ENCODE results near the gene SEMA3G.

Gene SEMA3G

DNA sequence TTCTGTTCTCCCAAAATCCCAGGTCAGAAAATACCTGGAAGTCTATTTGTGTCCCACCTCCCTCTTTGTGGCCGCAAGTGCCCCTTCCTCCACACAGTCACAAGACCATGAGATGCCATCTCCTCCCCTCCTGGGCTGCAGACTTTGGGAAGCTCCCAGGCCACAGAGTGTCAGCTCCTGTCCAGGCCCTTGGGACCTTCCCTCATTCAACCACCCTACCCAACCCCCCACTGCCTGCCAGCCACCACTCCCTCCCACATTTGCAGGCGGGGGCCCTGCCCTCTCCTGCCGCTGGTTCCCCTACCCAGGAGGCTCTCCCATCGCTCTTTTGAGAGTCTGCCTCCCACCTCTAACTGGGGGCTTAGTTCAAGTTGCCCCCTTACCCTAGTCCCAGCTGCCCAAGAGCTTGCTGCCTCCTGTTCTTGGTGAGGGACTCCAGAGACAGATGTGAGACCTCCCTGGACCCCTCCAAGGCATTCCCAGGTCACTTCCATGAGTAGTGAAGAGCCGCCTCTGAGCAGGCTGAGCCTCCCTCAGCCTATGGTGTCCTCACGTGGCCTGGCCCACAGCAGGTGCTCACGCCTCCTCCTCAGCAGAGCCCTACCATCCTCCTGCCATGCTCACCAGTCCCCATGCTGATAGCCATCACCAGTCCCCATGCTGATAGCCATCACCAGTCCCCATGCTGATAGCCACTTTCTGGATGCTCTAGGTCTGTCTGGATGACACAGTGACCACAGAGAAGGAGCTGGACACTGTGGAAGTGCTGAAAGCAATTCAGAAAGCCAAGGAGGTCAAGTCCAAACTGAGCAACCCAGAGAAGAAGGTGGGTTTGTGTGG is 34.4 kb upstream of the SEMA3G start:
- DNase-seq, result no peak

DNA sequence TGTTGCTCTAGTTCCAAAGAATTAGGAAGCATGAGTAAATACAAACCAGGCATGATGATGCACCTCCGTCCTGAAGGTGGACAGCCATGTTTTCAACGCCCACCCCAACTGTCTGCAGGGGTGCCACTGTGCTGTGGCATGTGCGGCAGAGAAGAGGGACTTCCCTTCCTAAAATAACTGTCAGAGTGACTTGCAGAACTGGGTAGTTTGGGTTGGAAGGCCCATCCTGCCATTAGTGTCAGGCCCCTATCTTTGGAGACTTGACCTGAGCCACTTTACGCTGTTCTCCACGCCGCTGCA is 32.8 kb upstream of the SEMA3G start:
- no peak for DNase-seq

DNA sequence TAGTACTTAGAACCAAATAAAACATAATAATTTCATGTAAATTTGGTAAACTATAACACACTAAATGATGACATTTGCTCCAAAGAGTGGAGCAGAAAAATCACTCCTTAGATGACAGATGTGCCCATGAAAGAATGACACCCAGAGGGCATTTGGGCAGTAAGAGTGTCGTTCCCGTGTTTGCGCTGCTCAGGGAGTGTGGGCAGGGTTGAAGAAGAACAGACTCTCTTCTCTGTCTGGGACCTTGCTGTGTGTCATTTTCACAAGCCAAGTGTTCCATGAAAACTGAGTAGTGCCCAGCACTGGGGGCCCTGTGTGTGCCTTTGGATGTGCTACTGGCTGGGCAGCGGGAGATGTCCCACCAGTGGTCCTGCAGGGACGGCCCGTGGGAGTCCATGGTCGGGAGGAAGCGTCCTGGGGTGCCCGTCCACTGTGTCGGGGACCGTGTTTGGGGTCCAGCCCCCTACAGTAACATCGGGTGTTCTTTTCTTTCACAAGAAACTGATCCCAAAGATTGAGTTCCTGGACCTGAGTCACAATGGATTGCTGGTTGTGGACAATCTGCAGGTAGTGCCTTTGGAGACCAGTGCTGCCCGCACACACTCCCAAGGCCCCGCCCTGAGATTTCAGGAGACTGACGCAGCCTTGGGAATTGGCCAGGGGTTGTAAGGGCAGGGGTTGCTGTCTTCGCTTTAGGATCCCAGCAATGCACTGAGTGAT is 32.3 kb upstream of the SEMA3G start:
- no peak for DNase-seq

DNA sequence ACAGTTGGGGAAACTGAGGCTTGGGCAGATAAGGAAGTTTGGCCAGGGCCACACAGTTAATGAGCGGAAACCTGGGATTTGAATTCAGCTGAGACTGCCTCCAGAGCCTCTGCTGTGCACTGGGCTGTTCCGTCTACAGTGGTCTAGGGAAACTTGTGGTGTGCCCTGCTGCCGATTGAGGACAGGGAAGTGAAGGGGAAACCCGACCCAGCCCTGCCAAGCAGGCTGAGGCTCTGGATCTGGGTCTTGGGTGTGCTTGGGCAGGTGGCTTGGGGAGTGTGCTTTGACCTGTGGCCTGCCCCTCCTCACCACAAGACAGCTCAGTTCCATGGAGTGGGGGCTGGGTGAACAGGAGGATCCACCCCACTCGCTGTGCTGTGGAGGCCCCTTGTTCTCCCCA is 28.1 kb upstream of the SEMA3G start:
- DNase-seq, result no peak

DNA sequence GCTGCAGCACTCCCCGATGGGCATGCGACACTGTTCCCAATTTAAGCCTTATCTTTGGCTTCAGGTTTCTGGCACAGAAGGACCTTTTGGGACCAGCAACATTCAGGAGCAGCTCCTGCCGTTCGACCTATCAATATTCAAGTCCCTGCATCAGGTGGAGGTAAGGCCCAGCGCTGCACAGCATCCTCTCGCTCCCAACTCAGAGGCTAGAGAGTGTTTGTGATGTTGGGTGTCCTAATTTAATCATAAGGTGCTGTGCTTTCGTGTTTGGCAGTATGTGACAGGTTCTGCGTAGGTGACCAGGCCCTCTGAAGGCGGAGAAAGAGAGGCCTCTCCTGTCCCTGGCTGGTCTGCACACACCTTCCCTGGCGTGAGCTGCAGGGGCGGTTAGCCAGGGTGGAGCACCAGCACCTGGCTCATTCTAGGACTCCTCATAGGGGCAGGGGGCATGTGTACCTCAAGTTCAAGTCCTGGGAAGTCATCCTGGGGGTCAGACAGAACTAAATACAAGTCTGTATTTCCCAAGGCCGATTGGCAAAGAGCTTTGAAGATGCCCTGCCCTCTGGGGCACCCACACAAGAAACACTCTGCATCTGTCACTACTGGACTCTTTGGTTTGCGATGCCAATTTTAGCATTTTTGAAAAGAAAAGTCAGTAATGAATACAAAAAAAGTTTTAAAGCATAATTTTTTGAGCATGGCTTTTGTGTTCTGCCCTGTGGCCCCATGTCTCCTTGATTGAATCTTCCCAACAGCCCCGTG is 27.5 kb upstream of the SEMA3G start:
- DNase-seq, result no peak

DNA sequence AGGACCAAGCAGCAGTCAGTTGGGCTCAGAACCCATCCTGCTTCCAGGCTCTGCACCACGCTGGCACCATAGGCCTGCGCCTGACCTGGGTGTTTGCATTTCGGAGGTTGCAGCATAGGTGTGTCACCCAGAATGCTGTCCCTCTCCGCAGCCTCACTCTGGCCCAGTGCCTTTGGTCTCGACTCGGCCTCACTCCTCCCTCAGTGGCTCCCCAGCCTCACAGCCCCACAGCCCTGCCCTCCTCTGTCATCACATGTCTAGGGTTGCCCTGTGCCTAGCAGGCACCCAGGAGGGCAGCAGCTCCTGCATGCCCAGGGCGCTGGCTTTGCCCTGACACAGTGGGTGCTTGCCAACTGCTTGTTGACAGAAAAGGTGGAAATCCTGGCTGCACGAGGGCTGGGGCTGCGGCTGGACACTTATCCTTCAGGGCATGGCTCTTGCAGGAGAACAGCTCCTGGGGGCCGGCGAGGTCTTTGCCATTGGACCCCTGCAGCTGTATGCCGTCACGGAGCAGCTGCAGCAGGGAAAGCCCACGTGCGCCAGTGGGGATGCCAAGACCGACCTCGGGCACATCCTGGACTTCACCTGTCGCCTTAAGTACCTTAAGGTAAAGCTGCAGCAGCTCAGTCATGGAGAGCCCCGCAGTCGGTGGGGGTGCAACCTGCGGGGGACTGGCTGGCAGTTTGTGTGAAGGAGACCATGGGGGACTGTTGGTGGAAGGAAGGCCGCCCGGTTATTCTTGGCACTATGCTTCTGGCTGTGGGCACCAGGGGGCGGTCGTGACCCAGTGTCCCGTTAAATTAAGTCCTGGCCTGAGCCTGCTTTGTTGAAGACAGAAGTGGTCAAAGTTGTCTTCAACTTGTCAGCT is 26.7 kb upstream of the SEMA3G start:
- peak; percentile 49 for DNase-seq

DNA sequence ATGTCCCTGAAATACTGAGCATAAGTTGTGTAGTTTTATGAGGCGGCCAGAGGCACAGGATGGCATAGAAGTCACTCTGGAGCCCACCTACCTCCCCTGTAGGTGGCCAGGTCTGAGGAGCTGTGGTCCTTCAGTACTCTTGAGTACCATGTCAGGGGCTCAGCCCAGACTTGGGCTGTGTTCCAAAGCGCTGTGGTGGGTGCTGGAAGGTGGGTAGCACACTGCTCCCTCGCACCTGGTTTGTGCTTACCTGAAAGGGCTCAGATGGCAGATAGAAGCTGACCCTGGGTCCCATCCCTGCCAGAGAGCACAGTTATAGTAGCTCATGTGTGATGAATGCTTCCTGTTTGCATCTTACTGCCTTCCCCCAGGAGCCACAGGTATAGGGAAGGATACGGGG is 26.0 kb upstream of the SEMA3G start:
- DNase-seq, result no peak

DNA sequence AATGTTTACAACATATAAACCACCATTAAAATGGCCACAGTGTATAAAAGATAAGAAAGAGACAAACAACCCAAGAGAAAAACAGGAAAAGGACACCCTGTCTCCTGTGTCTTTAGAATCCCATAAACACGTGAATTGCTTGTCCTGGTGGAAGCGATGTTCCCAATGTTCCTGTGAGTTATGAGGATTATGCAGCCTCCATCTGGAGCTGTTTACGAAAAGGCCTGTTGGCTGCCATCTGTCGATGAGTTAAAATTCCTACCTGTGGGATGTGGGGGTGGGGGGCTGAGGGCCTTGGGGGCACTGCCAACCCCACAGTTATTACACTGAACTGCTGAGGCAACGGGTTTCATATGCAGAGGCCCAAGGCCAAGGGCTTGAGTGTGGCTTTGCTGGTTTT is 24.1 kb upstream of the SEMA3G start:
- DNase-seq, result no peak

DNA sequence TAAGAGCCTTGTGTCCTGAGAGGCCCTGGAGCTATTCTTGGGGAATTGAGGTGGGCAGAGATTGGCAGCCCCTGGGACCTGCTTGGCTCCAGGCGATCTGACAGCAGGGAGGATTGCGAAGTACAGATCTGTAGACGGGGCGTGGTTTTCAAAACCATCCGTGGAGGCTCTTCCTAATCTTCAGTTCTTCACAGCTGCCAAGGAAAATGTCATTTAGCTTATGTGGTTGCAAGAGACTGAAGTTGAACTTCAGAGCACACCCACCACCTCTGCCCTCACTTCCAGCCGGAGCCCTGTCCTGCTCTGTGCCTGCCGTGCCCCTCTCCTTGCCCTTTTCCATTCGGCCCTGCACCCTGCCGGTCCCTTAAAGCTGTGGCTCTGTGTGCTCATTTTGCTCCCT is 23.4 kb upstream of the SEMA3G start:
- DNase-seq, result no peak

DNA sequence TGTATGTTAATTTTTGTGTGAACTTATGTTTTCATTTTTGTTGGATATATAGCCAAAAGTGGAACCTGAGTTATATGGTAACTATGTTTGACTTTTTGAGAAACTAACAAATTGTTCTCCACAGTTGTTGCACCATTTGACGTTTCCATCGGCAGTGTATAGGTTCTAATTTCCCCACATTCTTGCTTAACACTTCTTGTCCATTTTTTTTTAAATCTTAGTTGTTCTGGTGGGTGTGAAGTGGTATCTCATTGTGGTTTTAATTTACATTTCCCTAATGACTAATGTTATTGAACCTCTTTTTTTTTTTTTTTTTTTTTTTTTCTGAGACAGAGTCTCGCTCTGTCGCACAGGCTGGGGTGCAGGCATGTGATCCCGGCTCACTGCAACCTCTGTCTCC is 18.5 kb upstream of the SEMA3G start:
- no peak for DNase-seq

DNA sequence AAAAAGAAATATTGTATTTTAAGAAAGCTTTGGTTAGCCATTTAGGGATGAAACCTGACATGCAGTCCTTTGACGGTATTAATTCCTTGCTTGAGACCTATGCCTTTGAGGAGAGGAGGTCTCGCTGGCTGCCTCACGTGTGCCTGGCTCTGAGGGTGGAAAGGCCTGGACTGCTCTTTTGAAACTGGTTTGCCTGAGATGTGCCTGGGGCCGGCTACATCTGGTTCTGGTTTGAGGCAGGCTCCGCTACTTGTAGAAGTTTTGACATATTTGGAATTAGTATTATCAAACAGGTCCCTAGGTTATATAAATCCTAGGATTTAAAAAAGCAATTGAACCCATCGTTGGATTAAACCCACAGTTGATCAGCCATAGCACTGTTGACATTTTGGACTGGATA is 17.0 kb upstream of the SEMA3G start:
- DNase-seq, result no peak

DNA sequence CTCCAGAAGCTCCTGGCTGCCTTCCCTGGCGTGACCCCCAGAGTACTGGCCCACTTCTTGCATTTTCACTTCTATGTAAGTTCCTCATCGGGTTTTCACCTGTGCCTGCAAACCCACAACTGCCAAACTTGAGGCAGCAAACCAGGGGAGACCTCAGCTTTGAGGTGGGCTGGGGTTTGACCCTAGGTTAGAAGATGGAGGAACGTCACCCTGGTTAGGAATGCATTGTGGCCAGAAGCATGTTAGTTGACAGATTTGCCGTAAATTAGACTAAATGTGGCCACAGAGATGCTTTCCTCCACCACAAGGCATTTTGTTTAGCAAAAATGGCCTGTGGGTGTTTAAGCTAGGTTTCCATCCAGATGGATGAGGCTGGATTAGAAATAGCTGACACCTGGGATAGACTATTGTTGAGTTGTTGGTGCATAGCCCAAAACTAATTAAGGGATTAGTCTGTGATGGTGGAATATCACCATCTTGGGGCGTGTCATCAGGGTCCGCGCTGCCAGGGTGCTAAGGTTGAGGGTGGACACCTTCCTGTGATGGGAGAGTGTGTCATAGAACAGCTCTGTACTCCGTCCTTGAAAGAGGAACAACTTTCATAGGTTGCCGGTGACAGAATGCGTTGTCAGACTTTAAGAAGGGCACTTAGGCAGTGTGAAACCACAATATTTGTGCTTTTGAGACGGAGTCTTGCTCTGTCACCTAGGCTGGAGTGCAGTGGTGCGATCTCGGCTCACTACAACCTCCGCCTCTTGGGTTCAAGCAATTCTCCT is 14.1 kb upstream of the SEMA3G start:
- no peak for DNase-seq

DNA sequence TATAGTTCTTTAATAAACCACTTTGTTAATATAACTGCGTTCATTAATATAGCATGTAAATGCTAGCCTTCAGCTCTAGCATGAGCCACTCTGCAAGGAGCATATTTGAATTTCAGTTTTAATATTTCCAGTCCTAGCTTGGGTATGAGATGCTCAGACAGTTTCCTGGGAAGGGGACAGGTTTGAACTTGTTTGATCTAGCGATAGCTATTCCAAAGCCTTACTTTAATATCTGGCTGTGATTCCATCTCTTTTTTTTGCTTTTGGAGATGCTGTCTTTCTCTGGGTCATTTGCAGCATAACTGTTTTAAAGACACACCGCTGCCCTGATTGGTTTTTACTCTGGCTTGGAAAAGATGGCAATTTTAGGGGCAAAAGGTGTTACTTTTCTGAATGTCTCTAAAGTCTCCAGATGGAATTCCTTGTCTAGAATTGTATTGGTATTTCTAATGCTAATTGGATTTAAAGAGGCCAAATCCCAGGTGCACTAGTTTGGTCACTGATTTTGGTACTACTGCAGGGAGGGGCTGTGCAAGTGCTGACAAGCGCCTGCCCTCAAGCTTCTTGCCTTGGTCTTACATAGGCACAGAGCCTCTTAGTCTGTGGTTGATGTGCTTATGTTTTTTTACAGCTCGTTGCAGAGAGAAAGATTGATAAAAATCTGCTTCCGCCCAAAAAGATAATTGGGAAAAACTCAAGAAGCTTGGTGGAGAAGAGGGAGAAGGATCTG is 13.3 kb upstream of the SEMA3G start:
- no peak for DNase-seq

DNA sequence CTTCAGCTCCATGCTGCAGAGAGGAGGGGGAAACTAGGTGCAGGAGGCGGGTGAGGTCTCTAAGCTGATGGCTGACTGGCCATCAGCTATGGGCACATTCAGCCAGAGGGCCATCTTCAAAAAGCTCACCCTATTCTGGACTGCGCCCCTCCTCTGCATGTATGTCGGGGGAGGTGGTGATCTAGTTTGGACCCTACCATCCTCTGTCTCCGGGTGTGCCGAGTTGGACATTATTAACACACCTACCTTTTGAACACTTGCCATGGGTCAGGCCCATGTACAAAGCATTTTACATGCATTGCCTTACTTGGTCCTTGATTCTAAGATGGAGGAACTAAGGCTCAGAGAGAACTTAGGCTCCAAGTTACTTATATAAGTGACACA is 11.9 kb upstream of the SEMA3G start:
- DNase-seq, result no peak

DNA sequence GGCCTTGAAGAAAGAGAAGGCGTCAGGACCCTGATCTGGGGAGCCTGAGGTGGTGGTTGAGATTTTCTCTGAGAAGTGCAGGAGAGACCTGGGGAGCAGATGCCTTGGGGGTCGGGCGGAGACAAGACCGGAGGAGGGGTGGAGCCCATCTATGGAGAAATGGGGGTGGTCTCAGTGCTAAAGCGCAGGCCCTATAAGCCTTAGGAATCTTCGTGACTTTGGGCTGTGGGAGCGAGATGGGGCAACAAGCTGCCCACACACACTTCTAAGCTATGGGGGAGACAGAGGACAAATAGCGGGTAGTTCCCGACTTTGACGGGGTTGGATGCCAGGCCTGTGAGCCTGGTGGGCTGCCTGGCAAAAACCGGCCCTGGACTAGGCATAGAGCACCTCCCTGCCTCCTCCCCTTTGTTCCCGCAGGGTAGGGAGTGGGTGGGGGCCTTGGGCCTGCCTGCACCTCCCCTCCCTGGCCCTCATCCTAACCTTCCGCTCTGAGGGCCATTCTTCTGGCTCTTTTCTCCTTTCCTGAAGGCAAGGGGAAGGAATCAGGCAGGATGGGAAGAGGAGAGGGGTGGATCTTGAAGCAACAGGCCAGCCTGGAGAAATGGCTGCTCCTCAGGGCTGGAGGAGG is 11.4 kb upstream of the SEMA3G start:
- DNase-seq, result no peak

DNA sequence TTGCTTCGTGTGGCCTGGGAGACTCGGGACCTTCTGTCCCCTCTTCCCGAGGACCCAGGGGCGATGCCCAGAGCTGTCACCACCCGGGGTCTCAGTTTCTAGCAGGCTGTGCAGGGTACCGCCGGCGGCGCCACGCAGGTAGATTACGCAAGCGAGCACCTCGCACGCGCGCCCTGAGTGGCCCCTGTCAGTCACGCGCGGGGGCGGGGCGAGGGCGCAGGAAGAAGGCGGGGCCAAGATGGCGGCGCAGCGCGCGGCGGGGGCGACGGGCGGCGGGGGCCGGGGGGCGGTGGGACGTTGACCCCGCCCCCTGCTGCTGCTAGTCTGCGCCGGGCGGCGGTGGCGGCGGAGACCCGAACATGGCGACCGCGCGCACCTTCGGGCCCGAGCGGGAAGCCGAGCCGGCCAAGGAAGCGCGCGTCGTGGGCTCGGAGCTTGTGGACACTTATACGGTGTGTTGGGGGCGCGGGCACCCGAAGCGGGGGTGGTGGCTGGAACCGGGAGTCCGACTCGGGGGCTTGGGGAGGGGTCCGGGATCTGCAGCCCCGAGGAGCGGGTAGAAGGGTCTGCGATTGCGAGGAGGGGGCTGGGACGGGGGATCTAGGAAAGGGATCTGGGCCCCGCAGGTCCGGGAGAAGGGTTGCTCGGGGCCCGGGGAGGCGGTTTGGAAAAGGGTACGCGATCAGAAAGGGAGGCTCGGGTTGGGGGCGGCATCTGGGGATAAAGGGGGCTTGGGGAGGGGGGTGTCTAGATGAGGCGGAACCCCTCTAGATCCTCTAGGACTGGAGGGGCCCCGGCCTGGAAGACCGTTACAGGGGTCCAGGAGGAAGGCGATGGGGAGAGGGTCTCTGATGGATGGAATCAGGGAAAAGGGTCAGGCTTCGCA is 10.6 kb upstream of the SEMA3G start, which contains the start of gene NISCH:
TSS of gene NISCH (plus strand) at position 322 of the 886 bp plus-strand sequence. CDS start at position 360, 38 bp downstream.
- peak; percentile 82 for DNase-seq

DNA sequence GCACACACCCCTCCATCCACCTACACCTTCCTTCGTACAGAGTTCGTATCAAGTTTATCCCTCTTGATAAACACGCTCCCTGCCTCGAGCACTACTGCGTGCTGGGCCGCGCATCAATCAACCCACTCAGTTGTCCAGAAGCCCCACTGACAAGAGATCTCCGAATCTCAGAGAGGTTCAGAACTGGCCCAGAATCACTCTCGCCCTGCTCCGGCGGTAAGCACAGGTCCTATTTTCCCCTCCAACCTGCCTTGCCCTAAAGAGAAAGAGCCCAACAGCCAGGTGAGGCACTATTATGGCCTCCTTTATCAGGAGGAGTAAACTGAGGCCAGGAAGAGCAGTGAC is 10.0 kb upstream of the SEMA3G start:
- no peak for DNase-seq

DNA sequence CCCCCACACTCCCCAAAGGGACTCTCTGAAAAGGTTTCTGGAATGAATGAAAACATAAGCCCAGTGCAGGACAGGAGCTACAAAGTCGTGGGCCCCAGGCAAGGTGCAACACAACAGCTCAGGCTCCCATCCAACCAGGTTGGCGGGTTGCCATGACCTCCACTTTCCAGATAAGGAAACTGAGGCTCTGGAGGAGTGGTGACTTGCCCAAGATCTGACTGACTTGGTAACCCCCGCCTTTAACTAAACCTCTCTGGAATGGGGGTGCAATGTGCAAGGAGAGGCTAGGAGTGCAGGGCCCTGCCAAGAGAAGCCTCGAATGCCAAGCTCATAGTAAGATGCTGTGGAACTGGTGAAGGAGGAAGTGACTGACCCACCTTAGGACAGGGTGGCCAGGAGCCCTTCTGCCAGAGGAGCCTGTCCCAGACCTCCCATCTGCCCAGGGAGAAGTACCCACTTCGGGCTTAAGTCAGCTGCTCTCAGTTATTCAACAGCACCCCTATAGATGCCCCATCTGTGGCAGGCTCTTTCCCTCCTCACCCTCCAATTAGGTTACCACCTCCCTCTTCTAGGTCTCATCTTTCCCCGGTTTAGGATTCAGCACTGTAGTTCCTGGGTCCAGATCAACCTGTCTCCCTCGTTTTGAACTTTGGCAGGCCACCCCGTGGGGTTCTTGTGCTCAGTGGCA is 9.5 kb upstream of the SEMA3G start:
- no peak for DNase-seq
